Measurements from ENCODE around the gene RDX. TPM values are rescaled to one million over a fixed set of nuclear protein-coding genes. Genes with fewer than 3 reads are reported as not detected.
A peak's percentile ranks its signal among the peaks of the same experiment; 100 is the strongest.
"Not testable (repeated sequence)": the region's sequence is repeated elsewhere in the genome, so short reads cannot be mapped to it uniquely, and the experiment has no call there.

RDX gene
- total RNA-seq, 2 experiments from 2014 or later = 53.9 to 71.3 TPM

DNA sequence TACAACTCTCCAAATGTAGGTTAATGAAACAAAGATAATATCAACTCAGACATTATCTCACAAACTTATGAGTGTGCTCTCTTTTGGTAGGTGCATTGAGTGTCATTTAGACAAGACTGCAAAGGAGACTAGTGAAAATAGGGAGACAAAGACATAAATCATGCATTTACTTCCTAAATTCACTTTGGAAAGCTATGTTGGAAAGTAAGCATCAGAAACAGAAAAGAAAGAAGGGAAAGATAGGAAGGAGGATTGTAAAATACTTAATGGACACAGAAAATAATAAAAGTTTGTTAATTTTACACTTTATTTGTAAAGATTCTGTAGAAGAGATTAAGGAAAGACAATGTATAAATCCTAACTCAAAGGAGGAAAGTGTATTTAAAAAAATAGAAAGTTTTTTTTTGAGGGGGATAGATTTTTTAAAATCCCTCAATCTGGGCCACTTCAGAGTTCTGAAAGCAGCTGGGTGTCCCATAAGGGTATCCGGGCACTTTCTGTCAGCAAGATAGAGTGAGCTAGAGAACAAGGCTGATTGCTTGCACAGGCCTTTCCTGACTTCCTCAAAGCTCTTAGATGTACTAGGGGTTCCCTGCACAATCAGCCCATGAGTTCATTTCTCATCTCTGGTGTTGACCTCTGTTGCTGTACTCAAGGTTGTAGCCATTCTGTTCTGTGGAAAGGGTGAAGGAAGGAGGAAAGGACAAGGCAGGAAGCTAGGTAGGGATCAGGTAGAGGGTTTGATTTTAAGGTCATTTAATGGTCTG lies 22.4 kb upstream of the RDX start:
- Mint-ChIP-seq H3K4me3 (no peak overlapping the region), H3K9me3 (ENCODE audit: low read depth) (no peaks in the 10 kb centered on the region), H3K27me3 (peaks cover 3% of the 10 kb centered on the region), H3K27ac (no peak overlapping the region), H3K36me3 (no peaks in the 10 kb centered on the region), H3K4me1 (no peaks in the 10 kb centered on the region)
- DNase-seq = no peak
- CTCF ChIA-PET = interaction anchor here (0.7 to 1.0 kb wide), 2 partner anchors 31 to 44 kb away, joined by 3 read pairs; no protein-coding TSS in a partner anchor
- ATAC-seq = no peak

DNA sequence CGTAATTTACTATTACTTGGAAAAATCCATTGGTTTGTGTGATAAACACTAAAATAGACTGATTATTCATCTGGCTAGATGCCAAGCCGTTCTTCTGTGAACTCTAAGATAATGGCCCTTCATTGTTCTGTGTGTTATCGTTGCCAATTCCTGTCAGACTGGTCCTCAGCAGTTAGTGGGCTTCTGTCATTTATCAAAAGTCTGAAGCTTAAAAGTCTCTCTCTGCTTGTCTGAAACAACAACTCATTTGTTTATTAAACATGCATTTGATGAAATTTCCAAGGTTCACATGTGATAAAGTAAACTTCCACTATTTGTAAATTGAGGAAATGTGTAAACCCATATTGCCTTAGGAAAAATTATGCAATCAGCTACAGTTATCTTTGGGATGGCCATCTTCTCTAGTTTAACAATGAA lies 21.1 kb upstream of the RDX start:
- ATAC-seq (no peak), DNase-seq (no peak)
- CTCF ChIA-PET = no interaction called here
- H3K36me3 Mint-ChIP-seq = no peaks in the 10 kb centered on the region
- no peak overlapping the region for H3K4me3 Mint-ChIP-seq
- H3K27ac Mint-ChIP-seq = no peak overlapping the region
- H3K27me3 Mint-ChIP-seq = peaks cover 3% of the 10 kb centered on the region
- no peaks in the 10 kb centered on the region for H3K9me3 Mint-ChIP-seq (ENCODE audit: low read depth)
- no peaks in the 10 kb centered on the region for H3K4me1 Mint-ChIP-seq

DNA sequence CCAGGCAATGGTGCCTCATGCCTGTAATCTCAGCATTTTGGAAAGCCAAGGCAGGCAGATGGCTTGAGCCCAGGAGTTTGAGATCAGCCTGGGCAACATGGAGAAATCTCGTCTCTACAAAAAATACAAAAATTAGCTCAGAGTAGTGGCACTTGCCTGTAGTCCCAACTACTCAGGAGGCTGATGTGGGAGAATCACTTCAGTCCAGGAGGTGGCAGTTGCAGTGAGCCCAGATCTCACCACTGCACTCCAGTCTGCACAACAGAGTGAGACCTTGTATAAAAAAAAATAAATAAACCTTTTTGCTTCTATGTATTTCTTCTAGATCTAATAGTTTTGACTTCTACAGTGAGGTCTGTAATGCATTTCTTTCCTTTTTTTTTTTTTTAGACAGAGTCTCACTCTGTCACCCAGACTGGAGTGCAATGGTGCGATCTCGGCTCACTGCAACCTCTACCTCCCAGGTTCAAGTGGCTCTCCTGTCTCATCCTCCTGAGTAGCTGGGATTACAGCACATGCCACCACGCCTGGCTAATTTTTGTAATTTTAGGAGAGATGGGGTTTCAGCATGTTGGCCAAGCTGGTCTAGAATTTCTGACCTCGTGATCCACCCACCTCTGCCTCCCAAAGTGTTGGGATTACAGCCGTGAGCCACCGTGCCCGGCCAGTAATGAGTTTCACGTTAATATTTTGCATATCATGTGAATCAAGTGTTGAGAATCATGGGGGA lies 18.1 kb upstream of the RDX start:
- DNase-seq (no peak), ATAC-seq (no peak)
- CTCF ChIA-PET = no interaction called here
- H3K36me3 Mint-ChIP-seq = peaks cover 5% of the 10 kb centered on the region
- no peaks in the 10 kb centered on the region for H3K9me3 Mint-ChIP-seq (ENCODE audit: low read depth)
- H3K4me1 Mint-ChIP-seq = peaks cover 9% of the 10 kb centered on the region
- no peak overlapping the region for H3K27ac Mint-ChIP-seq
- H3K27me3 Mint-ChIP-seq = peaks cover 3% of the 10 kb centered on the region
- H3K4me3 Mint-ChIP-seq = no peak overlapping the region

DNA sequence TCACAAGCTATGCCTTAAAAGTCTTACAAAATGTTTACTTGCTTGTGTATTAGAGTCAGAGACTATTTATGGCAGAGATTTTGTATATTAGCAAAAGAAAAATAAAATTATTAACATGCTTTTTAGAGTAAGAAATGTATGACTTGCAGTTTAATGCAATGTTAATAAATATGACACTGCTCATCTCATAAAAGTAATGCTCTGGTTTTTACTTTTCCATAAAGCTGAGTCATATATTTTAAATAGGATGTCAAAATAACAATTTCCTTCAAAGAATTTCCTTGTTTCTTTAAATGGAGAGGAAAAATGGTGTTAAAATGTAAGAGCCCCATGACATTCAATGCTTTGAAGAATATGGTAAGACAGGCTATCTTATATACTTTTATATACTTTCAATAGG lies 16.3 kb upstream of the RDX start:
- Mint-ChIP-seq H3K9me3 (ENCODE audit: low read depth) (no peaks in the 10 kb centered on the region), H3K36me3 (peaks cover 5% of the 10 kb centered on the region), H3K4me3 (no peak overlapping the region), H3K27me3 (peaks cover 3% of the 10 kb centered on the region), H3K27ac (no peak overlapping the region), H3K4me1 (peaks cover 9% of the 10 kb centered on the region)
- CTCF ChIA-PET = interaction anchor here (0.6 to 1.0 kb wide), 2 partner anchors 17 to 458 kb away, joined by 3 to 5 read pairs; partner anchors contain the start of gene RDX
- DNase-seq (no peak), ATAC-seq (no peak)

DNA sequence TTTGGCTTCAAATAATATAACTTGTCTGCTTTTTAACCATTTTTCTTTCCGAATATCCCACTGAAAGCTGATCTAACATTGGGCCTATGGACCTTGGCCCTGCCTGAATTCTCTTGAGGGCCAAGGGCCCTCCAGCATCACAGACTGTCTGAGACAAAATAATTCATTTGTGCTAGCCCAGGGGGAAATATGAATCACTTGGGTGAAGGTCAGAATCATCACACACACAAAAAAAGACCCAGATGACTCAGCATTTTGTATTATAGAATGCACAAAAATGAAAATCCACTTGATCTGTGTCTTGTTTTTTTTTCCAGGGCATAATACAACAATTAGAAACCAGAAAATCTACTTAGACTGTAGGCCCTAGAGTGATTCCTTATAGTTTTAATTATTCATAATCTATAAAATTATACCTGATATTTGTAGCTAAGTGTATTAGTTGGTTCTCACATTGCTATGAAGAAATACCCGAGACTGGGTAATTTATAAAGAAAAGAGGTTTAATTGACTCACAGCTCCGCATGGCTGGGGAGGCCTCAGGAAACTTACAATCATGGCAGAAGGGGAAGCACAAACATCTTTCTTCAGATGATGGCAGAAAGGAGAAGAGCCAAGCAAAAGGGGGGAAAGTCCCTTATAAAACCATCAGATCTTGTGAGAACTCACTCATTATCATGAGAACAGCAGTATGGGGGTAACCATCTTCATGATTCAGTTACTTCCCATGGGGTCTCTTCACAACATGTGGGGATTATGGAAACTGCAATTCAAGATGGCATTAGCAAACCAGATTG lies 15.6 kb upstream of the RDX start:
- Mint-ChIP-seq H3K27me3 (no peaks in the 10 kb centered on the region), H3K27ac (peak overlapping the region; percentile 62), H3K4me1 (peaks cover 9% of the 10 kb centered on the region), H3K9me3 (ENCODE audit: low read depth) (no peaks in the 10 kb centered on the region), H3K4me3 (no peak overlapping the region), H3K36me3 (peaks cover 5% of the 10 kb centered on the region)
- CTCF ChIA-PET = interaction anchor here (0.6 to 1.0 kb wide), 2 partner anchors 17 to 457 kb away, joined by 3 to 5 read pairs; partner anchors contain the start of gene RDX
- ATAC-seq (peak; percentile 49), DNase-seq (no peak)

DNA sequence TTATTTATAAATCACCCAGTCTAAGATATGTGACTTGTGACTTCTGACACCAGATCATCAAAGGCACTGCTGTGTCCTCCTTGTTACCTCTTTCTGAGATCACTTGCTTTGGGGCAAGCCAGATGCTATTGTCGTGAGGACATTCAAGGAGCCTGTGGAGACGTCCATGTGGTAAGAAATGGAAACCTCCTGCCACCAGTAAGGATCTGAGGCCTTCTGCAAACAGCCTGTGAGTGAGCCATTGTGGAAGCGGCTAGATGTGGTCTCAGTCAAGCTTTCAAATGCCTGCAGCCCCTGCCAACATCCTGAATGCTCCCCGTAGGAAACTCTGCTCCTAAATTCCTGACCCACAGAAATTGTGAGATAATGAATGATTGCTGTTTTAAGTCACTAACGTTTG lies 11.7 kb upstream of the RDX start:
- H3K27me3 Mint-ChIP-seq = peaks cover 3% of the 10 kb centered on the region
- peaks cover 9% of the 10 kb centered on the region for H3K4me1 Mint-ChIP-seq
- ATAC-seq (no peak), DNase-seq (no peak)
- H3K36me3 Mint-ChIP-seq = peaks cover 5% of the 10 kb centered on the region
- H3K4me3 Mint-ChIP-seq = no peak overlapping the region
- H3K27ac Mint-ChIP-seq = no peak overlapping the region
- H3K9me3 Mint-ChIP-seq (ENCODE audit: low read depth) = no peaks in the 10 kb centered on the region
- CTCF ChIA-PET = interaction anchor here (1.0 kb wide), 1 partner anchor 12 kb away, joined by 3 read pairs; the partner anchor contains the start of gene RDX

DNA sequence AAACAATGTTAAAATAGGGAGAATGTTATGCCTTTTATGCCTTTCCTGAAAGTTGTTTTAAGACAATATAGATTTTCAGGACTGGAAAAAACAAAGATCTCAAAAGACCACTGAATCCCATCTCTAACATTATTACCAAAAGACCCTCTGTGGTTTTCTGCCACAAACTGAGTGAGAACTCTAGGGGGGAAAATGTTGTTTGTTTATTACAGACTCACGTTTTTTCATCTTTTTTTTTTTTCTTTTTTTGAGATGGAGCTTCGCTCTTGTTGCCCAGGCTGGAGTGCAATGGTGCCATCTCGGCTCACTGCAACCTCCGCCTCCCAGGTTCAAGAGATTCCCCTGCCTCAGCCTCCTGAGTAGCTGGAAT lies 9.6 kb upstream of the RDX start:
- DNase-seq; H3K4me1 Mint-ChIP-seq; ATAC-seq; H3K27ac Mint-ChIP-seq; H3K36me3 Mint-ChIP-seq; H3K27me3 Mint-ChIP-seq; CTCF ChIA-PET; H3K4me3 Mint-ChIP-seq; H3K9me3 Mint-ChIP-seq (ENCODE audit: low read depth): not testable (repeated sequence)

DNA sequence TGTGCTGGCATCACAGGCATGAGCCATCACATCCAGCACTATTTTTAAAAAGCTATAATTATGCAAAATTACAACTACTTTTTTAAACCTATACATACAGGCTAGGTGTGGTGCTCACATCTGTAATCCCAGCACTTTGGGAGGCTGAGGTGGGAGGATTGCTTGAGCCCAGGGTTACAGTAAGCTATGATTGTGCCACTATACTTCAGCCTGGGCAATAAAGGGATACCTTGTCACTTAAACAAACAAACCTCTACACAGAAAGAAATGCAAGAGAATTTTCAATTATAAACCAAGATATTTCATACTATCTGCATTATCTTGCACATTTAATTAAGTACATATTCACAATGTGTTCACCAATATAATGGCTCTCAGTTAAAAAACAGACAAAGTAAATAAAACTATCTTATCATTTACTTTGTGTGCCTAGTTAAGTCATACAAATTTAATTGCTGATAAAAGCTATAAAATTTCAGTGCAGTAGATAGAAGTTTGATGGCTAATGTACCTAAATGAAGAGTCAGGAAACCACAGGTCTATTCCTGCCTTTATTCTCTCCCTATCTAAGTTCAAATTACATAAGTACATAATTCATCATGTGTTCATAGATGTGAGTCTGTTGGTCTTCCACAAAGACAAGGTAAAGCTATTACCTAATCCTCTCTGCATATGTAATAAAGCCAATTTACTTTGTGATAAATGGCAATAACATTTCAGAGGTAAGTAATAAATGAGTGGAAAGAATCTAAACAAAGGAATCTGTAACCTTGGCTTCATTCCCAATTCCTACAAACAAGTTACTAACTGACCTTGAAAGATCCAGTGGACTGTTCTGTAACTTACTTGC lies 9.0 kb upstream of the RDX start:
- H3K4me3 Mint-ChIP-seq = no peak overlapping the region
- DNase-seq = no peak
- ATAC-seq = no peak
- H3K9me3 Mint-ChIP-seq (ENCODE audit: low read depth) = no peaks in the 10 kb centered on the region
- no peaks in the 10 kb centered on the region for H3K36me3 Mint-ChIP-seq
- no peak overlapping the region for H3K27ac Mint-ChIP-seq
- peaks cover 3% of the 10 kb centered on the region for H3K27me3 Mint-ChIP-seq
- CTCF ChIA-PET = no interaction called here
- H3K4me1 Mint-ChIP-seq = no peaks in the 10 kb centered on the region

DNA sequence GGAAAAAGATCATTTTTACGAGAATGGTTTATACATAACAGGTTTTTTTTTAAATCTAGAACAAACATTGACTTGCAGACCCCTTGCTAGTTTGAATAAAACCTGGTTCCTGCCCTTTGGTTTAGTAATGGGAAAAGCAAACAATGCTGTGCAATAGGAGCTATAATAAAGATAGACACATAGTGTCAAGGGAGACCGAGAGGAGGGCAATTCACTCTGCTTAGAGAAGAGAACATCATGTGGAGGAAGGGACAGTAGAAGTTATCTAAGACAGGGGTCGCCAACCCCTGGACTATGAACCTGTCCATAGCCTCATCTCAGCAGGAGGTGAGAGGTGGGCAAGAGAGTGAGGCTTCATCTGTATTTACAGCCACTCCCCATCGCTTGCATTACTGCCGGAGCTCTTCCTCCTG lies 7.0 kb upstream of the RDX start:
- ATAC-seq (no peak), DNase-seq (no peak)
- Mint-ChIP-seq H3K4me3 (no peak overlapping the region), H3K9me3 (ENCODE audit: low read depth) (no peaks in the 10 kb centered on the region), H3K27me3 (peaks cover 3% of the 10 kb centered on the region), H3K27ac (no peak overlapping the region), H3K4me1 (peaks cover 3% of the 10 kb centered on the region), H3K36me3 (no peaks in the 10 kb centered on the region)
- CTCF ChIA-PET = interaction anchor here (1.1 kb wide), 1 partner anchor 74 kb away, joined by 3 read pairs; no protein-coding TSS in a partner anchor

DNA sequence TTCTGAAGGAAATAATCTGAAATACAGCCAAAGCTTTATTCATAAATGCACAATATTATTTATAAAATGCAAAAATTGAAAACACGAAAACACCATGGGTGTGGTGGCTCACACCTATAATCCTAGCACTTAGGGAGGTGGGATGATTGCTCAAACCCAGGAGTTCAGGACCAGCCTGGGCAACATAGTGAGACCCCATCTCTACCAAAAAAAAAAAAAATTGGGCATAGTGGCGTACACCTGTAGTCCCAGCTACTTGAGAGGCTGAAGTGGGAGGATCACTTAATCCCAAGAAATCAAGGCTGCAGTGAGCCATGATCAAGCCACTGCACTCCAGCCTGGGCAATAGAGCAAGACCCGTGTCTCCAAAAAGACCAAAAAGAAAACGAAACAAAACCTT lies 5.2 kb upstream of the RDX start:
- DNase-seq = no peak
- H3K36me3 Mint-ChIP-seq = no peaks in the 10 kb centered on the region
- peaks cover 10% of the 10 kb centered on the region for H3K4me1 Mint-ChIP-seq
- CTCF ChIA-PET = interaction anchor here (0.7 kb wide), 1 partner anchor 419 kb away, joined by 3 read pairs; no protein-coding TSS in a partner anchor
- no peak for ATAC-seq
- H3K27me3 Mint-ChIP-seq = peaks cover 3% of the 10 kb centered on the region
- H3K4me3 Mint-ChIP-seq = no peak overlapping the region
- no peaks in the 10 kb centered on the region for H3K9me3 Mint-ChIP-seq (ENCODE audit: low read depth)
- no peak overlapping the region for H3K27ac Mint-ChIP-seq

DNA sequence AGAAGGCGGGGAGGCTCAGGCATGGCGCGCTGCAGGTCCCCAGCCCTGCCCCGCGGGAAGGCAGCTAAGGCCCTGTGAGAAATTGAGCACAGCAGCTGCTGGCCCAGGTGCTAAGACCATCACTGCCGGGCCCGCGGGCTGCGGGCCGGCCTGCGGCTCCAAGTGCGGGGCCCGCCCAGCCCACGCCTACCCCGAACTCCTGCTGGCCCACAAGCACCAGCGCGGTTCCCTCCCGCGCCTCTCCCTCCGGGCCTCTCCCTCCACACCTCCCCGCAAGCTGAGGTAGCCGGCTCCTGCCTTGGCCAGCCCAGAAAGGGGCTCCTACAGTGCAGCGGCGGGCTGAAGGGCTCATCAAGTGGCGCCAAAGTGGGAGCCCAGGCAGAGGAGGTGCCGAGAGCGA lies 4.6 kb upstream of the RDX start:
- no peaks in the 10 kb centered on the region for H3K36me3 Mint-ChIP-seq
- H3K4me1 Mint-ChIP-seq = peaks cover 10% of the 10 kb centered on the region
- ATAC-seq (no peak), DNase-seq (no peak)
- H3K27me3 Mint-ChIP-seq = peaks cover 3% of the 10 kb centered on the region
- no peak overlapping the region for H3K27ac Mint-ChIP-seq
- CTCF ChIA-PET = interaction anchor here (1.2 kb wide), 1 partner anchor 9 kb away, joined by 3 read pairs; no protein-coding TSS in a partner anchor
- H3K4me3 Mint-ChIP-seq = no peak overlapping the region
- H3K9me3 Mint-ChIP-seq (ENCODE audit: low read depth) = no peaks in the 10 kb centered on the region

DNA sequence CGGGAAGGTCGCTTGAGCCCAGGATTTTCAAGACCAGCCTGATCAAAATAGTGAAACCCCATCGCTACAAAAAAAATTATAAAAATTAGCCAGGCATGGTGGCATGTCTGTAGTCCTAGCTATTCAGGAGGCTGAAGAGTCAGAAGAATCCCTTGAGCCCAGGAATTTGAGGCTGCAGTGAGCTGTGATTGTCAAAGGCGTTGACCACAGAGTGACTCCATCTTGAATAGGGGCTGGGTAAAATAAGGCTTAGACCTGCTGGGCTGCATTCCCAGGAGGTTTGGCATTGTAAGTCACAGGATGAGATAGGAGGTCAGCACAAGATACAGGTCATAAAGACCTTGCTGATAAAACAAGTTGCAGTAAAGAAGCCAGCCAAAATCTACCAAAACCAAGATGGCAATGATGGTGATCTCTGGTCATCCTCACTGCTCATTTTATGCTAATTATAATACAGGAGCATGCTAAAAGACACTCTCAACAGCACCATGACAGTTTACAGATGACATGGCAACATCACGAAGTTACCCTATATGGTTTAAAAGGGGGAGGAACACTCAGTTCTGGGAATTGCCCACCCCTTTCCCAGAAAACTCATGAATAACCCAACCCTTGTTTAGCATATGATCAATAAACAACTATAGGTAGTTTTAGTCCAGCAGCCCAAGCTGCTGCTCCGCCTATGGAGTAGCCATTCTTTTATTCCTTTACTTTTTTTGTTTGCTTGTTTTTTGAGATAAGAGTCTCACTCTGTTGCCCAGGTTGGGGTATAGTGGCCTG lies 2.8 kb upstream of the RDX start:
- H3K27me3 Mint-ChIP-seq = peaks cover 3% of the 10 kb centered on the region
- no peaks in the 10 kb centered on the region for H3K9me3 Mint-ChIP-seq (ENCODE audit: low read depth)
- ATAC-seq (no peak), DNase-seq (no peak)
- H3K36me3 Mint-ChIP-seq = peaks cover 6% of the 10 kb centered on the region
- CTCF ChIA-PET = interaction anchor here (0.8 kb wide), 1 partner anchor 26 kb away, joined by 3 read pairs; no protein-coding TSS in a partner anchor
- H3K4me3 Mint-ChIP-seq = no peak overlapping the region
- peaks cover 17% of the 10 kb centered on the region for H3K4me1 Mint-ChIP-seq
- no peak overlapping the region for H3K27ac Mint-ChIP-seq
